NCI-H748 (cell line): ENCODE results near the gene CTH.
"Not testable (repeated sequence)": the region's sequence is repeated elsewhere in the genome, so short reads cannot be mapped to it uniquely, and the experiment has no call there.

Experiments used
- DNase-seq: peaks from one replicate; lab custom pipeline; 2025; ENCODE audit not compliant: unreplicated experiment; lab: John Stamatoyannopoulos, UW

Gene CTH

GRCh38 chr1:70452164-70452939 lies 41.3 kb downstream of the CTH start:
- DNase-seq: not testable (repeated sequence)

GRCh38 chr1:70455291-70455690 lies 44.2 kb downstream of the CTH start:
- no peak for DNase-seq

GRCh38 chr1:70458131-70458530 lies 47.1 kb downstream of the CTH start:
- peak; percentile 14 for DNase-seq

- no peak for DNase-seq
These were observed 48.6 kb downstream of the CTH start for GRCh38 chr1:70459496-70460225.

GRCh38 chr1:70460740-70461713 lies 50.0 kb downstream of the CTH start:
- peak; percentile 32 for DNase-seq

- no peak for DNase-seq
These were observed 51.5 kb downstream of the CTH start for GRCh38 chr1:70462611-70463010.

GRCh38 chr1:70465911-70466310 lies 54.8 kb downstream of the CTH start:
- DNase-seq: no peak

GRCh38 chr1:70467531-70467930 lies 56.5 kb downstream of the CTH start:
- no peak for DNase-seq

GRCh38 chr1:70468180-70468579 lies 57.1 kb downstream of the CTH start:
- DNase-seq: no peak

- not testable (repeated sequence) for DNase-seq
These were observed 58.1 kb downstream of the CTH start for GRCh38 chr1:70469184-70469583.

- DNase-seq: no peak
These were observed 64.0 kb downstream of the CTH start for GRCh38 chr1:70475023-70475422.

GRCh38 chr1:70477090-70477489 lies 66.0 kb downstream of the CTH start:
- DNase-seq: no peak

- not testable (repeated sequence) for DNase-seq
These were observed 66.8 kb downstream of the CTH start for GRCh38 chr1:70477905-70478304.

GRCh38 chr1:70483342-70483741 lies 72.3 kb downstream of the CTH start:
- DNase-seq: no peak

GRCh38 chr1:70485624-70486023 lies 74.6 kb downstream of the CTH start:
- DNase-seq: no peak

- no peak for DNase-seq
These were observed 75.8 kb downstream of the CTH start for GRCh38 chr1:70486676-70487458.

GRCh38 chr1:70487459-70487815 lies 76.4 kb downstream of the CTH start:
- DNase-seq: no peak

- DNase-seq: peak; percentile 58
These were observed 77.0 kb downstream of the CTH start for GRCh38 chr1:70487910-70488665.
